HEK293T (cell line): ENCODE measurements around the gene CPLANE2.

Experiments used
- ARNT ChIP-seq: fragments of 450-650 bp; IDR thresholded peaks from 2 replicates; pipeline ENCODE4 v1.6.1; 2017; ENCODE audit warnings: mild to moderate bottlenecking
- FOXK2 ChIP-seq: fragments of 450-650 bp; IDR thresholded peaks from 2 replicates; pipeline ENCODE4 v1.6.1; 2016; ENCODE audit warnings: mild to moderate bottlenecking
- HDGF ChIP-seq: fragments of 450-650 bp; IDR thresholded peaks from 2 replicates; pipeline ENCODE4 v1.6.1; 2017; ENCODE audit warnings: antibody characterized with exemption, borderline replicate concordance

- no peak for TF ChIP-seq FOXK2
- no peak for TF ChIP-seq ARNT
- no peak for TF ChIP-seq HDGF
These were observed 28.6 kb downstream of the CPLANE2 start for GRCh38 chr1:16208270-16208987.
